ENCODE measurements around the gene EHD1. TPM values are rescaled to one million over a fixed set of nuclear protein-coding genes. Genes with fewer than 3 reads are reported as not detected.
A peak's percentile ranks its signal among the peaks of the same experiment; 100 is the strongest.
"Not testable (repeated sequence)": the region's sequence is repeated elsewhere in the genome, so short reads cannot be mapped to it uniquely, and the experiment has no call there.

EHD1 gene
- total RNA-seq, 3 donors from 2014 or later: 26.9 to 45.4 (median 31.2) TPM

- peaks cover 11 to 14% of the 10 kb centered on the region in 2 donors for H3K4me1 ChIP-seq
- H3K9me3 ChIP-seq: no peaks in the 10 kb centered on the region
- peak; percentile 76 to 82 for DNase-seq (ENCODE audit: low spot score in 2 of 2)
- peak overlapping the region; percentile 45 to 49 for H3K27ac ChIP-seq
- TF ChIP-seq CTCF (IDR thresholded peaks at IDR 0.05): peak in 1 of 3 donors; percentile 30
- peak in 1 of 3 donors; percentile 8 for TF ChIP-seq POLR2AphosphoS5 (IDR thresholded peaks at IDR 0.05)
- TF ChIP-seq POLR2A (IDR thresholded peaks at IDR 0.05): no peak
- H3K36me3 ChIP-seq: no peaks in the 10 kb centered on the region
- intact Hi-C loops (cut with DNase I; ENCODE audit: low total_unique reads): loop anchor here (5.0 kb wide), 1 partner anchor 48 kb away; no protein-coding TSS in a partner anchor
- H3K27me3 ChIP-seq: no peaks in the 10 kb centered on the region
- no peak overlapping the region for H3K4me3 ChIP-seq
These were observed 29.4 kb downstream of the EHD1 start for GRCh38 chr11:64848826-64849597.

GRCh38 chr11:64848214-64848825, 30.1 kb downstream of the EHD1 start:
- DNase-seq (ENCODE audit: low spot score in 2 of 2): no peak
- Histone ChIP-seq H3K27me3 (no peaks in the 10 kb centered on the region), H3K4me3 (no peak overlapping the region), H3K9me3 (no peaks in the 10 kb centered on the region), H3K27ac (peak overlapping the region; percentile 45 to 49), H3K36me3 (no peaks in the 10 kb centered on the region), H3K4me1 (peaks cover 11 to 14% of the 10 kb centered on the region in 2 donors)
- intact Hi-C loops (cut with DNase I; ENCODE audit: low total_unique reads): loop anchor here (5.0 kb wide), 1 partner anchor 49 kb away; no protein-coding TSS in a partner anchor
- no peak for TF ChIP-seq POLR2A (IDR thresholded peaks at IDR 0.05)
- TF ChIP-seq CTCF (IDR thresholded peaks at IDR 0.05): no peak
- no peak for TF ChIP-seq POLR2AphosphoS5 (IDR thresholded peaks at IDR 0.05)

- peaks cover 11 to 19% of the 10 kb centered on the region in 2 donors for H3K4me1 ChIP-seq
- peak overlapping the region in 1 of 2 donors; percentile 36 for H3K27ac ChIP-seq
- no peaks in the 10 kb centered on the region for H3K27me3 ChIP-seq
- DNase-seq (ENCODE audit: low spot score in 2 of 2): peak; percentile 86 to 95
- H3K4me3 ChIP-seq: no peak overlapping the region
- intact Hi-C loops (cut with DNase I; ENCODE audit: low total_unique reads): loop anchor here (5.0 kb wide), 1 partner anchor 50 kb away; no protein-coding TSS in a partner anchor
- TF ChIP-seq POLR2AphosphoS5 (IDR thresholded peaks at IDR 0.05): peak; percentile 35 to 47 (median 47)
- TF ChIP-seq CTCF (IDR thresholded peaks at IDR 0.05): peak; percentile 87 to 99 (median 98)
- no peak for TF ChIP-seq POLR2A (IDR thresholded peaks at IDR 0.05)
- H3K9me3 ChIP-seq: no peaks in the 10 kb centered on the region
- H3K36me3 ChIP-seq: no peaks in the 10 kb centered on the region
These were observed 31.3 kb downstream of the EHD1 start for GRCh38 chr11:64846998-64847666.

- DNase-seq (ENCODE audit: low spot score in 2 of 2); H3K4me3 ChIP-seq; H3K9me3 ChIP-seq; H3K27me3 ChIP-seq; H3K36me3 ChIP-seq; H3K27ac ChIP-seq: not testable (repeated sequence)
- peaks cover 11 to 24% of the 10 kb centered on the region in 2 donors for H3K4me1 ChIP-seq
- intact Hi-C loops (cut with DNase I; ENCODE audit: low total_unique reads): loop anchor here (5.0 kb wide), 1 partner anchor 52 kb away; no protein-coding TSS in a partner anchor
These were observed 32.7 kb downstream of the EHD1 start for GRCh38 chr11:64845776-64846129.

GRCh38 chr11:64845129-64845775, 33.2 kb downstream of the EHD1 start:
- Histone ChIP-seq H3K4me1 (peaks cover 11 to 24% of the 10 kb centered on the region in 2 donors), H3K27ac (peak overlapping the region; percentile 94 to 96), H3K9me3 (no peaks in the 10 kb centered on the region), H3K27me3 (no peaks in the 10 kb centered on the region), H3K36me3 (no peaks in the 10 kb centered on the region), H3K4me3 (peak overlapping the region; percentile 24 to 82 (median 68))
- intact Hi-C loops (cut with DNase I; ENCODE audit: low total_unique reads): loop anchor here (5.0 kb wide), 1 partner anchor 52 kb away; no protein-coding TSS in a partner anchor
- DNase-seq (ENCODE audit: low spot score in 2 of 2): peak in 1 of 2 donors; percentile 40
- TF ChIP-seq POLR2AphosphoS5 (IDR thresholded peaks at IDR 0.05): no peak
- TF ChIP-seq POLR2A (IDR thresholded peaks at IDR 0.05): no peak
- no peak for TF ChIP-seq CTCF (IDR thresholded peaks at IDR 0.05)

All from breast epithelium (tissue), 4 donors.